NCI-H2029 (cell line): ENCODE measurements around the gene WIPF3.
"Not testable (repeated sequence)": the region's sequence is repeated elsewhere in the genome, so short reads cannot be mapped to it uniquely, and the experiment has no call there.

Experiments
- DNase-seq: peaks from one replicate; lab custom pipeline; 2025; lab: John Stamatoyannopoulos, UW

The WIPF3 gene

GRCh38 chr7:29881724-29882123 lies 75.4 kb downstream of the WIPF3 start:
- no peak for DNase-seq

- DNase-seq: no peak
These were observed 76.2 kb downstream of the WIPF3 start for GRCh38 chr7:29882481-29882880.

- no peak for DNase-seq
These were observed 77.4 kb downstream of the WIPF3 start for GRCh38 chr7:29883462-29884398.

GRCh38 chr7:29884399-29885272 lies 78.3 kb downstream of the WIPF3 start:
- DNase-seq: peak; percentile 59

- no peak for DNase-seq
These were observed 79.3 kb downstream of the WIPF3 start for GRCh38 chr7:29885626-29886025.

- DNase-seq: no peak
These were observed 80.5 kb downstream of the WIPF3 start for GRCh38 chr7:29886827-29887226.

GRCh38 chr7:29888006-29888405 lies 81.7 kb downstream of the WIPF3 start:
- DNase-seq: no peak

GRCh38 chr7:29889288-29889687 lies 83.0 kb downstream of the WIPF3 start:
- no peak for DNase-seq

- no peak for DNase-seq
These were observed 83.9 kb downstream of the WIPF3 start for GRCh38 chr7:29890251-29890650.

GRCh38 chr7:29890786-29891185 lies 84.5 kb downstream of the WIPF3 start:
- DNase-seq: not testable (repeated sequence)

GRCh38 chr7:29891766-29892165 lies 85.5 kb downstream of the WIPF3 start:
- DNase-seq: no peak

GRCh38 chr7:29892231-29892630 lies 85.9 kb downstream of the WIPF3 start:
- no peak for DNase-seq

- DNase-seq: no peak
These were observed 87.2 kb downstream of the WIPF3 start for GRCh38 chr7:29893351-29893965.

- no peak for DNase-seq
These were observed 87.9 kb downstream of the WIPF3 start for GRCh38 chr7:29894256-29894655.

GRCh38 chr7:29895559-29895958 lies 89.3 kb downstream of the WIPF3 start:
- DNase-seq: no peak

- no peak for DNase-seq
These were observed 90.5 kb downstream of the WIPF3 start for GRCh38 chr7:29896685-29897411.

- DNase-seq: no peak
These were observed 92.0 kb downstream of the WIPF3 start for GRCh38 chr7:29898301-29898700.

- peak; percentile 16 for DNase-seq
These were observed 94.4 kb downstream of the WIPF3 start for GRCh38 chr7:29900745-29901144.

GRCh38 chr7:29906200-29907022 lies 100.1 kb downstream of the WIPF3 start:
- DNase-seq: no peak

GRCh38 chr7:29914180-29914579 lies 107.9 kb downstream of the WIPF3 start:
- no peak for DNase-seq
